DMS114 treated with DMSO at 0.1 percent for 48 hours (cell line): Measurements from ENCODE around the gene PAQR3.
A peak's percentile ranks its signal among the peaks of the same experiment; 100 is the strongest.

Experiments used
- DNase-seq: peaks from one replicate; lab custom pipeline; 2025; ENCODE audit not compliant: unreplicated experiment; lab: John Stamatoyannopoulos, UW

Gene PAQR3, protein sequence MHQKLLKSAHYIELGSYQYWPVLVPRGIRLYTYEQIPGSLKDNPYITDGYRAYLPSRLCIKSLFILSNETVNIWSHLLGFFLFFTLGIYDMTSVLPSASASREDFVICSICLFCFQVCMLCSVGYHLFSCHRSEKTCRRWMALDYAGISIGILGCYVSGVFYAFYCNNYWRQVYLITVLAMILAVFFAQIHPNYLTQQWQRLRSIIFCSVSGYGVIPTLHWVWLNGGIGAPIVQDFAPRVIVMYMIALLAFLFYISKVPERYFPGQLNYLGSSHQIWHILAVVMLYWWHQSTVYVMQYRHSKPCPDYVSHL

GRCh38 chr4:78938868-78939666, at the start of gene PAQR3:
Gene PAQR3, minus strand, starts transcription at chr4:78939438. Its CDS starts 214 bp downstream, at chr4:78939224.
- DNase-seq, result peak; percentile 9

DNA sequence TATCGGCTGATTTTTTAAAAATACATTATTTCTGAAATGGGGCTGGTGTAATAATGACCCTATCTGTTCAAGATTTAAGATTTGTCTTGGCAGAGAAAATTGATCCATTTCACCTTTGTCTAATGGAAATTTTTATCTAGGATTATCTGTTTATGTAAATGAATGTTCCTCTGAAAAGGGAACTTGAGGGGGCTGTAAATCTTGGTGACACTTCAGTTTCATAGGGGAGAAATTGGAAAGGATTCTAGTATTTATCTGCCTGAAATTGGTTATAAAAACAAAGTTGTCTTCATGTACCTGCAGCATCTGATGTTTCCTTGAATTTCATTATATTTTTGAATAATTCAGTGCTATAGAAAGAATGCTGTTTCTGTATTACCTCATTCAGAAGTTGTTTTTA, 48.4 kb upstream of the PAQR3 start:
- DNase-seq, result no peak

DNA sequence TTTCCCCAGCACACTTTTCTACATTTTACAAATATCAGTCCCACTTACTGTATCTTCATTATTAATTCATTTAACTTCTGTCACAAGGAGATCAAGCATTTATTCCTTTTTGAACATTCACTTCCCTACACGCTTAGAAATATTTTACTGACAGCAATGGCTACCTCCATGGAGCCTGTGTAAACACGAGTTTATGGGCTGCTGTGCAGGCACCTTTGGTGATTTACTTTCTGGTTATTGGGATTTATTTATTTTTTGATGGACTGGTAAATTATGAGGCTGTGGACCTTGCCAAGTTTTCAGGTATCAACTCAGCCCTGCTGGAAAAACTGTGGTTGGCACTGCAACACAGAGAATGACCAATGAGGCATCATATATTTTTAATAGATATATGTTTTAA, 45.4 kb upstream of the PAQR3 start:
- no peak for DNase-seq

DNA sequence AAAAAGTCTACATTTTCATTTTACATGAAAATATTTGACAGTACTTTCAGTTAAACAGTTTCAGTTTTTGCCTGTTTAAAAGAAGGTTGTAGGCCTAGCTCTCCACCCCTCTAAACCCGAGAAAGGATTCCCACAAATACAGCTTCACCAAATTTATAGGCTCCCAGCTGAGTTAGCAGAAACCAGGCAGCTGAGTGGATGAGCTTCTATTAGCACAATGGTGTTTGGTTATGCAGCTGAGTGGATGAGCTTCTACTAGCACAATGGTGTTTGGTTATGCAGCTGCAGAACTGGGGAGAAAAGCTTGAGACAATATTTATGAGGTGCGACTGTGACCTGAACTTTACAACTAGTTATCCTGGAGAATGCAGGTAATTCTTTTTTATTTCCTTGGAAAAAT, 36.6 kb upstream of the PAQR3 start:
- no peak for DNase-seq

- no peak for DNase-seq
Observed at GRCh38 chr4:78971776-78972175, 32.5 kb upstream of the PAQR3 start.

- no peak for DNase-seq
Observed at GRCh38 chr4:78971326-78971725, 32.1 kb upstream of the PAQR3 start.

GRCh38 chr4:78962597-78963115, 23.4 kb upstream of the PAQR3 start:
- no peak for DNase-seq

GRCh38 chr4:78960926-78961325, 21.7 kb upstream of the PAQR3 start:
- DNase-seq, result no peak

DNA sequence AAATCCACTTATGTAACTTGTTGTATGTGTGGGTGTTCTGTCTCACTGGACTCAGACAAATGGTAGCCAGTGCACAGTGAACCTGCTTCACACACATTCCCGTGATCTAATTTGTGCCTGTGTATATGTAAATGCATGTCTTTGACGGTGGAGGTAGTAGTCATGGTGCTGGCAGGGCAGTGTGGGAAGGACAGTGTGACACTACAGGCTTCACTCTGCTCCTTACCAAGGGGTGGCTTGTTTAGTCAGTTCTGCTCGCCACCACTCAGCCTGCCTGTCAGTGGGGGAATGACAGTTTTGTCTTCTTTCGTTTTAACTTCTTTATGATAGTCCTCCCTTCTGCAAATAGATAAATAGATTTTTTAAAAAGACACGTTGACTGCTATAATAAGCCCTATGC, 17.7 kb upstream of the PAQR3 start:
- no peak for DNase-seq

DNA sequence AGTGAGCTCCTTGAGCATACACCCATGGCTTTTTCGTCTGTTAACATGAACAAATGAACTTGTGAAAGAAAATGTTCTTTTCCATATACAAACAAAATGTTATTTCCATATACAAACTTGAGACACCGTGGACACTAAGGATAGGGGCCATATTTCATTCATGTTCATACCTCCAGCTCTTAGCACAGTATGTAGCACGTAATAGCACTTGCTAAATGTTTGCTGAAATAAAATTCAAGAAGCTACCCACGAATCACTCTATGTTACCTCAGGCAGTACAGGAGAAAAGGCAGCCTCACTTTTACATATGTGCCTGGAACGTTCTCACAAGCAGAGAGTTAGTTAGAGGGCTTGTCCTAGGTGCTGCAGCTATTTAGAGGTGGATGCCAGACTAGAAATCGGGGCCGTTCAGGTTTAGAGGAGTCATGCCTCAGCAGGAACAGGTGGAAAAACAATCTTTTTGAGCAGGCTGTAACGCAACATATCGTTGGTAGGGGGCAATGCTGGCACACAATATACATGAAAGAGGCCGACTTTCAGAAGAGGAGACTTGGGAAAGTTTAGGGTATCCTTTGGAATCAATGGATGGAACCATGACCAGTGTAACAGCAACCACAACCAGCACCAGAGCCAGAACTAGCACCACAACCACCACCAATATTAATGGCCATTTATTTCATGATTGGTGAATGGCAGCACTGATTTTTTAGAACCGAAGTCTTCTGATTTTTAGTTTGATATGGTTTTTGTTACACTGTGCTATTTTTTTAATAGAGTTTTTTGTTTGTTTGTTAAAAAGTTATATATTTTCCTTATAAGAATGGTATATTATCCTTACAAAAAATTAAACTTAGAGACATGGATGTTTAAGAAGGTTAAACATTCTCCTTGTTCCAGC, 14.8 kb upstream of the PAQR3 start:
- no peak for DNase-seq

DNA sequence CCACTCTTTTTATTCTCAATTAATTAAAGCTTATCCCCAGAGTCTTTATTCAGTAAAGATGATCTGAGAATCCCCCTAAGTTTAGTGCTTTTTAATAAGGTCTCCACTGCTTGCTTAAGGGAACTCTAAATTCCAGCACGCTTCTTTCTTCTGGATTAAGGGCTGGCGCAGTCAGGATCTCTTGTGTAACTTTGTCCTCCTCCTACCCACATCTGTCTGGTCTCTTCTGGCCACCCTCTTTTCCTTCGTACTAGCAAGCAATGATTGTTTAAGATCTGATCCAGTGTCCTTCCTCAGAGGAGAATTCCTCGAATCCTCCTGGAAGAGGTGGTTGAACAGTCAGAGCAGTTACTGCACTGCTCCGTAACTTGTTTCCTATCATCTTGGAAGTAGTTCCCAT, 14.0 kb upstream of the PAQR3 start:
- no peak for DNase-seq

GRCh38 chr4:78951862-78952472, 12.7 kb upstream of the PAQR3 start:
- no peak for DNase-seq

GRCh38 chr4:78949735-78950134, 10.5 kb upstream of the PAQR3 start:
- DNase-seq, result no peak

GRCh38 chr4:78945651-78946179, 6.5 kb upstream of the PAQR3 start:
- no peak for DNase-seq

- no peak for DNase-seq
Observed at GRCh38 chr4:78944381-78944780, 5.1 kb upstream of the PAQR3 start.

DNA sequence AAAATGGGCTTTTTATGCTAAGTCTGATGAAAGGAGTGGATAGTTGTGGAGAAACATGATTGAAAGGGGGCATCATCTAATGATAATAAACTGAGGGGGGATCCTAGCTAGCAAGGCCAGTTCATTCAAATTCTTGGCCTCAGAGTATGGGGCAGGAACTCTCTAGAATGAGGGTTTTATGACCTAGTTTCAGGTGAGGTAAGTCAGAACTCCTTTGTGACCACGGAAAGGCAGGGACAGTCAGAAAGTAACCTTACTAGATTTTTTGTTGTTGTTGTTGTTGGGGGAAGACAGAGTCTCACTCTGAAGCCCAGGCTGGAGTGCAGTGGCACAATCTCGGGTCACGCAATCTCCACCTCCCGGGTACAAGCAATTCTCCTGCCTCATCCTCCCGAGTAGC, 1.5 kb upstream of the PAQR3 start:
- no peak for DNase-seq

DNA sequence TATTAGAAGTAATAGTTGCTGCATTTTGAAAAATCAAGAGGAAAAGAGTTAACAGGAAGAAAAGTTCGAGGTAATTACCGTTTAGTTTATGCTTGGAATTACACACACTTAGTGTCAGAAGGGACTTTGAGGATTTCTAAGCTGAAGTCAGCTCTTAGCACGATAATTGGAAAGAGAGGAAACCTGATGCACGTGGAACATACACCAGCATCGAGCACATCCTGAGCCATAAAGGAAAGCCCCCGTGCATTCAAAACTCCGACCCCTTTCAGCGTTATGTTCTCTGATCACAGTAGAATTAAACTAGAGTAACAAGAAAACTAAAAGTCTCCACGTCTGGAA, 400 bp upstream of the PAQR3 start:
- no peak for DNase-seq

GRCh38 chr4:78938474-78938867, 767 bp downstream of the PAQR3 start:
- DNase-seq, result no peak

GRCh38 chr4:78937837-78938236, 1.4 kb downstream of the PAQR3 start:
- no peak for DNase-seq

- DNase-seq, result no peak
Observed at GRCh38 chr4:78936989-78937388, 2.2 kb downstream of the PAQR3 start.
